HepG2 (cell line): ENCODE results near the gene ASTN2. TPM values are rescaled to one million over a fixed set of nuclear protein-coding genes. Genes with fewer than 3 reads are reported as not detected.

Experiments used
- ATAC-seq: fragments of 200-7000 bp; cut with Tn5 transposase; 3 replicates; pipeline ENCODE4 v1.9.1; 2020; ENCODE audit warnings: mild to moderate bottlenecking, moderate library complexity
- BruUV-seq: library from RNA; stranded (reverse); fragments of 400-500 nt; replicated peaks from 2 replicates; lab custom pipeline; 2021; lab: Mats Ljungman, UMichigan
- CTCF ChIA-PET: fragments of 300-600 bp; formaldehyde crosslinking; extraction: SDS; loops from one replicate; lab custom pipeline; 2021; ENCODE audit warnings: low total read pairs, inconsistent platforms, low intra/inter-chr PET ratio; lab: Yijun Ruan, JAX
- POLR2A ChIA-PET: fragments of 350-600 bp; sonication (Branson Sonifier 250); formaldehyde crosslinking; loops from one replicate; lab custom pipeline; 2020; ENCODE audit warnings: antibody characterized with exemption, inconsistent platforms; lab: Yijun Ruan, JAX
- DNase-seq: peaks from one replicate; pipeline ENCODE4 v3.0.0-alpha.2; 2015; ENCODE audit warnings: low spot score
- FAIRE-seq: peaks from 3 replicates; lab custom pipeline; 2011; peaks lifted over from hg19 to GRCh38; lab: Jason Lieb, UNC
- H2AFZ ChIP-seq: one replicate; pipeline ENCODE4 v1.6.1; 2011; ENCODE audit warnings: low read length, inconsistent platforms
- H3K27ac ChIP-seq: fragments of 300-600 bp; 3 replicates; pipeline ENCODE4 v1.8.0; 2011; ENCODE audit warnings: mixed run types, mild to moderate bottlenecking, mixed read lengths, low read length, inconsistent platforms; ENCODE audit not compliant: insufficient read depth; ENCODE audit errors: extremely low read length
- H3K27me3 ChIP-seq, 2 experiments: fragments of 200-600 bp in 1 of 2; 2 replicates in 1 of 2; 3 replicates in 1 of 2; pipeline versions ENCODE4 v1.6.0 to v1.8.0; 2011; ENCODE audit warnings: low read length in 2 of 2, mild to moderate bottlenecking in 2 of 2, moderate library complexity in 2 of 2, inconsistent platforms in 1 of 2; ENCODE audit not compliant: insufficient read depth in 2 of 2, control insufficient read depth in 1 of 2
- H3K36me3 ChIP-seq, 2 experiments: fragments of 200-600 bp in 1 of 2; replicated peaks in 1 of 2; 2 replicates in 1 of 2; 3 replicates in 1 of 2; pipeline versions ENCODE4 v1.5.1 to v1.8.0; 2011; ENCODE audit warnings: low read length in 2 of 2, inconsistent platforms in 1 of 2; ENCODE audit not compliant: insufficient read depth in 2 of 2, control insufficient read depth in 1 of 2
- H3K4me1 ChIP-seq: 2 replicates; pipeline ENCODE4 v1.5.1; 2012; ENCODE audit warnings: low read length, inconsistent platforms; ENCODE audit not compliant: insufficient read depth
- H3K4me2 ChIP-seq: 2 replicates; pipeline ENCODE4 v1.6.0; 2011; ENCODE audit warnings: low read depth, low read length, inconsistent platforms
- H3K4me3 ChIP-seq, 3 experiments: fragments of 200-600 bp in 1 of 3; sonication (generic), shearing (Covaris generic) in 1 of 3; replicated peaks in 1 of 3; 2 replicates each; pipeline ENCODE4 v1.5.1; 2011 to 2016; ENCODE audit warnings: low read length in 3 of 3, inconsistent platforms in 2 of 3, low read depth in 2 of 3, mild to moderate bottlenecking in 2 of 3, control low read depth in 1 of 3, mixed read lengths in 1 of 3; ENCODE audit not compliant: insufficient read depth in 1 of 3
- H3K79me2 ChIP-seq: one replicate; pipeline ENCODE4 v1.6.1; 2011; ENCODE audit warnings: low read length, inconsistent platforms; ENCODE audit not compliant: insufficient read depth
- H3K9ac ChIP-seq: 2 replicates; pipeline ENCODE4 v1.6.0; 2011; ENCODE audit warnings: mild to moderate bottlenecking, low read depth, low read length, inconsistent platforms; ENCODE audit not compliant: insufficient read depth
- H3K9me3 ChIP-seq: 2 replicates; pipeline ENCODE4 v1.5.1; 2012; ENCODE audit warnings: mild to moderate bottlenecking, low read length
- H4K20me1 ChIP-seq: 2 replicates; pipeline ENCODE4 v1.6.0; 2011; ENCODE audit warnings: inconsistent platforms, mild to moderate bottlenecking, low read length, moderate library complexity; ENCODE audit not compliant: insufficient read depth
- ARHGAP35 ChIP-seq: sonication (generic); formaldehyde crosslinking; IDR thresholded peaks from 2 replicates; pipeline ENCODE4 v1.9.0; 2022; ENCODE audit warnings: mild to moderate bottlenecking, inconsistent platforms, moderate library complexity, missing genetic modification reagents, borderline replicate concordance
- ELF3 ChIP-seq: IDR thresholded peaks from 2 replicates; pipeline ENCODE4 v1.6.1; 2016; ENCODE audit warnings: missing genetic modification reagents, missing compliant biosample characterization
- FOSL2 ChIP-seq: sonication (generic); formaldehyde crosslinking; IDR thresholded peaks from 2 replicates; pipeline ENCODE4 v1.4.0; 2020; ENCODE audit warnings: missing genetic modification reagents
- FOXO1 ChIP-seq: sonication (generic); formaldehyde crosslinking; IDR thresholded peaks from 2 replicates; pipeline ENCODE4 v1.4.0; 2020; ENCODE audit warnings: missing genetic modification reagents
- GPN1 ChIP-seq: sonication (generic); formaldehyde crosslinking; IDR thresholded peaks from 2 replicates; pipeline ENCODE4 v1.5.1; 2020; ENCODE audit warnings: missing genetic modification reagents, borderline replicate concordance
- HNF1B ChIP-seq: sonication (generic); formaldehyde crosslinking; IDR thresholded peaks from 2 replicates; pipeline ENCODE4 v1.5.1; 2020; ENCODE audit warnings: mild to moderate bottlenecking, moderate library complexity, missing genetic modification reagents
- MBD4 ChIP-seq: IDR thresholded peaks from 2 replicates; pipeline ENCODE4 v1.6.1; 2012; ENCODE audit warnings: low read length, inconsistent platforms, borderline replicate concordance
- NCOR1 ChIP-seq: fragments of 200-600 bp; sonication (generic); IDR thresholded peaks from 2 replicates; pipeline ENCODE4 v1.7.0; 2017; ENCODE audit warnings: antibody characterized with exemption, low read length, borderline replicate concordance
- SMARCE1 ChIP-seq: fragments of 450-650 bp; IDR thresholded peaks from 2 replicates; pipeline ENCODE4 v1.6.1; 2017; ENCODE audit warnings: borderline replicate concordance
- ZFP91 ChIP-seq: sonication (generic); formaldehyde crosslinking; IDR thresholded peaks from 2 replicates; pipeline ENCODE4 v1.9.0; 2022; ENCODE audit warnings: missing genetic modification reagents, mild to moderate bottlenecking, borderline replicate concordance
- ZNF563 ChIP-seq: sonication (generic); formaldehyde crosslinking; IDR thresholded peaks from 2 replicates; pipeline ENCODE4 v1.8.0; 2022; ENCODE audit warnings: mild to moderate bottlenecking, moderate library complexity, missing genetic modification reagents
- ZNF713 ChIP-seq: sonication (generic); formaldehyde crosslinking; IDR thresholded peaks from 2 replicates; pipeline ENCODE4 v1.4.0; 2020; ENCODE audit warnings: mild to moderate bottlenecking, missing genetic modification reagents
- WGBS: methylation state at CpG from one replicate; pipeline ENCODE4 v1.1.6; 2017; ENCODE audit warnings: low lambda C conversion rate; 5-methylcytosine and 5-hydroxymethylcytosine counted together
- in situ Hi-C: cut with HindIII; loops from 2 replicates; pipeline ENCODE4 v1.10.0; 2017; ENCODE audit warnings: low pct_unique_long_range_greater_than_20kb; ENCODE audit not compliant: extremely low pct_ligation_motif_present
- intact Hi-C: fragments of 100-400 bp; cut with micrococcal nuclease; formaldehyde crosslinking; loops from one replicate; pipeline ENCODE4 v1.10.0; 2022; ENCODE audit not compliant: unreplicated experiment
- polyA plus RNA-seq, 8 experiments: library from polyadenylated mRNA; depleted of rRNA in 3 of 8; stranded (reverse) in 7 of 8; unstranded in 1 of 8; fragments of >200 nt; fragmentation: Illumina TruSeq in 4 of 8; extraction: Trizol in 4 of 8; gene quantifications; 2 replicates each; pipeline versions ENCODE4 v1.2.1 to v1.2.3, GENCODE V29; 2011 to 2016; ENCODE audit warnings: low read depth in 4 of 8, missing spikeins in 1 of 8, mixed read lengths in 1 of 8; ENCODE audit not compliant: insufficient read depth in 1 of 8
- total RNA-seq, 5 experiments: library from RNA; depleted of rRNA; stranded (reverse); fragments of >200 nt; fragmentation: Illumina TruSeq; extraction: Trizol; gene quantifications; 2 replicates each; pipeline ENCODE4 v1.2.3, GENCODE V29; 2016; ENCODE audit warnings: low read depth in 1 of 5

ASTN2 gene
- total and polyA plus RNA-seq, 2 of the 13 experiments (the other 11 are each of a cell fraction or from before 2014, with no cell fraction given) = 5.2 to 13.5 TPM

- TF ChIP-seq NCOR1 = no peak
- TF ChIP-seq MBD4 = no peak
- TF ChIP-seq ELF3 (CRISPR knock-in tag) = no peak
- TF ChIP-seq HNF1B (CRISPR knock-in tag) = no peak
- no peak for TF ChIP-seq GPN1 (CRISPR knock-in tag)
- no peak for TF ChIP-seq FOSL2 (CRISPR knock-in tag)
- TF ChIP-seq ZNF563 = no peak
- no peak for TF ChIP-seq ZNF713 (CRISPR knock-in tag)
Measured at GRCh38 chr9:116468369-116468768, 946.5 kb downstream of the ASTN2 start (continued).

- in situ Hi-C loops (no loop called here), intact Hi-C loops (loop anchor here (10.0 kb wide), 1 partner anchor 133 kb away; no protein-coding TSS in a partner anchor)
- H3K9me3 ChIP-seq = no peaks in the 10 kb centered on the region
- DNase-seq (no peak), ATAC-seq (no peak), FAIRE-seq (no peak)
- 77% methylated on average over 3 of the region's 3 CpGs for WGBS
- POLR2A ChIA-PET = no interaction called here
- no peak overlapping the region for H3K4me3 ChIP-seq
- CTCF ChIA-PET = no interaction called here
- no peak overlapping the region for H2AFZ ChIP-seq
- BruUV-seq = no TSS peak
- no peaks in the 10 kb centered on the region for H3K4me1 ChIP-seq
- no peaks in the 10 kb centered on the region for H3K27me3 ChIP-seq
- TF ChIP-seq SMARCE1 (no peak), ZFP91 (CRISPR knock-in tag) (no peak), ARHGAP35 (CRISPR knock-in tag) (no peak), FOXO1 (CRISPR knock-in tag) (no peak)
- no peak overlapping the region for H3K27ac ChIP-seq
- no peaks in the 10 kb centered on the region for H4K20me1 ChIP-seq
- H3K4me2 ChIP-seq = no peak overlapping the region
- no peaks in the 10 kb centered on the region for H3K36me3 ChIP-seq
- no peaks in the 10 kb centered on the region for H3K79me2 ChIP-seq
- no peak overlapping the region for H3K9ac ChIP-seq
Measured at GRCh38 chr9:116467740-116468351, 947.0 kb downstream of the ASTN2 start.
